AG09319 (cell line): Measurements from ENCODE around the gene MRPL33.

Experiments
- DNase-seq: peaks from one replicate; pipeline ENCODE4 v3.0.0-alpha.2; 2010; ENCODE audit warnings: low read depth; ENCODE audit errors: extremely low read depth
- TF ChIP-seq, protein P1 (sequence below): IDR thresholded peaks from 2 replicates; pipeline ENCODE4 v1.5.1; 2011; ENCODE audit warnings: low read depth, mild to moderate bottlenecking, inconsistent platforms, low read length, moderate library complexity

The MRPL33 gene

GRCh38 chr2:27771202-27771547 lies 344 bp upstream of the MRPL33 start:
- no peak for DNase-seq
- TF ChIP-seq, protein P1, sequence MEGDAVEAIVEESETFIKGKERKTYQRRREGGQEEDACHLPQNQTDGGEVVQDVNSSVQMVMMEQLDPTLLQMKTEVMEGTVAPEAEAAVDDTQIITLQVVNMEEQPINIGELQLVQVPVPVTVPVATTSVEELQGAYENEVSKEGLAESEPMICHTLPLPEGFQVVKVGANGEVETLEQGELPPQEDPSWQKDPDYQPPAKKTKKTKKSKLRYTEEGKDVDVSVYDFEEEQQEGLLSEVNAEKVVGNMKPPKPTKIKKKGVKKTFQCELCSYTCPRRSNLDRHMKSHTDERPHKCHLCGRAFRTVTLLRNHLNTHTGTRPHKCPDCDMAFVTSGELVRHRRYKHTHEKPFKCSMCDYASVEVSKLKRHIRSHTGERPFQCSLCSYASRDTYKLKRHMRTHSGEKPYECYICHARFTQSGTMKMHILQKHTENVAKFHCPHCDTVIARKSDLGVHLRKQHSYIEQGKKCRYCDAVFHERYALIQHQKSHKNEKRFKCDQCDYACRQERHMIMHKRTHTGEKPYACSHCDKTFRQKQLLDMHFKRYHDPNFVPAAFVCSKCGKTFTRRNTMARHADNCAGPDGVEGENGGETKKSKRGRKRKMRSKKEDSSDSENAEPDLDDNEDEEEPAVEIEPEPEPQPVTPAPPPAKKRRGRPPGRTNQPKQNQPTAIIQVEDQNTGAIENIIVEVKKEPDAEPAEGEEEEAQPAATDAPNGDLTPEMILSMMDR, result no peak

DNA sequence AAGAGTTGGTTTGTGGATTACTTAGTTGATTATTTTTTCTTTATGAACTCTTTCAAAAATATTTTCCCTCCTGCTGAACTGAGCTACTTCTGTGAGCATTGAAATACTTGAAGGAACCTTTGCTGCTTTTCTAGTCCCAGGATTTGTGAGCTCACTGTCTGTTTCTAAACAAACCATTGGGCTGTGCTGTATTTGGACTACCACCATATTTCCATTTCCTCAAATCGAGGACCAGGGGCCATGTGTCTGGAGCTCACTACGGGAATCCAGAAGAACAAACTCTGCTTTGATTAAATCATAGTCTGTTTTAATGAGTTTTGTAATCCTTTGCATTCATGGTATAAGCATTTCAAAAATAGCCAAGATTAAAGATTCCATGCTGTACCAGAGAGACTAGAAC lies 1.3 kb downstream of the MRPL33 start:
- no peak for DNase-seq
- TF ChIP-seq, protein P1, result no peak

DNA sequence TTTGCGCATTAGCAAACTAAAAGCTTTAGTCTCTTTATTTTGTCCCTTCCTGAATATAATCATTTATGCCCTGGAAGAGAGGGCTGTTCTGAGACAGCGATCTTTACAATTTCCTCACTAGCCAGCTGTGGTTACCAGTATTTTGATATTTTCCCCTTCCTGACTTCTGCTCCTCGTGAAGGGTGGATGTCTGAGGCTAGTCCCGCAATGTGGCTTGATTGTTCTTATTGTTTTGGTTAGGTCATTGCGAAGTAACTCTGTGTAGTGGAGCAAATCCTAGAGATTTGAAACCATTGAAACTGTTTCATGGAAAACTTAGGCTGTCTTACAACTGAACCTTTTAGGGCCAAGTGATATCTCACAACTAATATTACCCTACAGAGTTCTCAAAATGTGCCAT lies 2.4 kb downstream of the MRPL33 start:
- TF ChIP-seq, protein P1, result no peak
- no peak for DNase-seq

- DNase-seq, result no peak
- TF ChIP-seq, protein P1, result no peak
These were observed 4.6 kb downstream of the MRPL33 start for GRCh38 chr2:27776097-27776496.

- DNase-seq, result no peak
- TF ChIP-seq, protein P1, result no peak
These were observed 5.2 kb downstream of the MRPL33 start for GRCh38 chr2:27776696-27777095.

DNA sequence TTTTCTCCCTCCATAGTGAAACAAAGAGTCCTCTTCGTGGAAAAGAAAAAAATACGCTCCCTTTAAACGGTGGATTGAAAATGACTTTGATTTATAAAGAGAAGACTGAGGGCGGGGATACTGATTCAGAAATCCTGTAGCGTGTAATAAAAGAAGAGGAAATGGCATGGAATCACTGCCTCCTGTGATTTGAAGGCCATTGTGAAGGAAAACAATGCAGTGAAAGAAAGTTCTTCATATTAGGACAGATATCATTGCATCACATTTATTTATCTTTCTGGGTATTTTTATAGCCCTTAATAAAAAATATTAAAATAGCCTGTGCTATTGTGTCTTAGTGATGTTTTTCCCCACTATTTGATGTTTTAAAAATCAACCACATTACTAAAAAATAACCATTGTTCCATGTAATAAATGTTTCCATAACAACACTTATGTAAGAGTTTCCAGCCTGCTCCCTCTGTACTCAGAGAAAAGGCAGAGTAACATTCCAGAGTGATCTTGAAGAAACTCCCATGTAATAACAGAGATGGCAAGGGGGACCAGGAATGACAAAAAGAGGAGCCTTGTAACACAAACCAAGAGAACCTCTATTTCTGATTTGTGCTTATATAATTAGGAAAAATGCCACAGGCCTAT lies 8.0 kb downstream of the MRPL33 start:
- no peak for DNase-seq
- TF ChIP-seq, protein P1, result no peak

GRCh38 chr2:27781496-27781895 lies 10.0 kb downstream of the MRPL33 start:
- TF ChIP-seq, protein P1, result no peak
- no peak for DNase-seq
